ENCODE measurements around the gene DAPK2.
A peak's percentile ranks its signal among the peaks of the same experiment; 100 is the strongest.
"Not testable (repeated sequence)": the region's sequence is repeated elsewhere in the genome, so short reads cannot be mapped to it uniquely, and the experiment has no call there.

The DAPK2 gene

DNA sequence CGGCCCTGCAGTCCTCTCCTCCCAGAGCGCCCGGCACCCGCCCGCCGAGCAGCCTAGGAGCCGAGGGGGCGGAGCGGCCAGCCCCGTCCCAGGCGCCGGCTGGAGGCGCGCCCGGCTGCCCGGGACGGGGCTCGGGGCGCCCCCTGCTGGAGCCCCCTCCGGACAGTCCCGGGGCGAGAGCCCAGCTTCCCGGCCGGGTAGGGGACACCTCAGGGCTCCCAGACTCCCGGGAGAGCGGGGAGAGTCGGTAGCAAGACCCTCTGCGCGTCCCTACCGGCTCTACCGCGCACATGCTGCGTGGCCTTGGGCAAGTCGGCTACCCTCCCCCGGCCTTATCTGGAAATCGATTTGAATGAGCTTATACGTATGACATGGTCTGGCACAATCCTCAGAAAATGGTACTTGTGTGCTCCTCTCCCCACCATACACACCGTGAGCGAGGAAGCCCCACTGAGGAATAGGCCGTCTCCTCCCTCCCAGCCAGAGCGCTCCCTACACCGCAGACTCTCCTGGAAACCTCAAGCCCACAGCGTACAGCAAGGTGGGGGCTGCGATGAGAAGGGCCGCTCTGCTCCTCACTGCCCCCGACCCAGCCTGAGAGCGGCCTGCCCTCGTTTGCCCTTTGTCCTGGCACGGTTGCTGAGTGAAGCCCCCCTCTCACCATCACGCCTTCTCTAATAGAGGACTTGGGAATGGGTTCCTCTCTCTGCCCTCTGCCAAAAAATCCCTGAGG is at the start of gene DAPK2:
DAPK2 (minus strand) TSS at position 65 of the 733 bp plus-strand sequence. CDS start 6,224 bp downstream, outside the sequence.
- DNase-seq, result peak; percentile 14

- no peak for DNase-seq
These were observed 49.1 kb upstream of the DAPK2 start for GRCh38 chr15:64095431-64095794.

DNA sequence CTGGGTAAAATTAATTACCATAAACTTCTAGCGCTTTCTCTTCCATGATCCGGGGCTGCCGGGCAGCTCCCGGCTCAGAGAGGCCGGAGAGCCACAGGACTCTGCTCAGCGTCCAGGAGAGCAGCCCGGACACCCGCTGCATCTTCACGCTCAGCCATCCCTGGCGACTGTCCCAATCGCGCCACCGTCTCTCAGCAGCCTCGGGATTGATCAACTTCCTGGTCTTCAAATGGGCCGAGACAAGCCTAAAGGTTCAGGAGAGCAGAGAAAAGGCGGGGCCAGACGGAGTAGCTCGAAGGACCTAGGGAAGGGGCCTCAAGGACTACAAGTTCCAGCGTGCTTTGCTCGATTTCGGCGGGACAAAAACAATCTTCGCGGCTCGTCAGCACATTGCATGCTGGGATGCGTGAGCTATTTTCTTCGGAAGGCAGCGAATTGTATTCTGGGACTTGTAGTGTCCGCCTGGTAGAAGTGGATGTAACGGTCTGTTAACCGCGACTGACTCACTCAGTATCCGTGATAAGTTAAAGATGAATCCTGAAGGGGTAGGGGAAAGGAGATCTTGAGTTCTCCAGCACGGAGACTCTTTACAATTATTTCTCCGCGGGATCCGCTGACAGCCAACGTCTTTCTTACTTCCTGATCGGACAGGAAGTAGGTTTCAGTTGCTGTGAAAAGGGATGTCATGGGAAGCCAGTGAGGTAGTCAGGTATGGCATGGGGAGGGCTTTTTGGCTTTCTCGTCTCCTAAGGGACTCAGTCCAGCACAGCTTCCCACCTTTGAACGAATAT is 47.5 kb upstream of the DAPK2 start, which contains the start of gene CIAO2A:
CIAO2A (minus strand) TSS at position 212 of the 791 bp plus-strand sequence; CDS start at position 142, 70 bp downstream.
- peak; percentile 88 for DNase-seq

GRCh38 chr15:64092864-64093626 is 46.8 kb upstream of the DAPK2 start:
- no peak for DNase-seq

- DNase-seq, result no peak
These were observed 46.0 kb upstream of the DAPK2 start for GRCh38 chr15:64092075-64092820.

- no peak for DNase-seq
These were observed 44.2 kb upstream of the DAPK2 start for GRCh38 chr15:64090527-64090926.

DNA sequence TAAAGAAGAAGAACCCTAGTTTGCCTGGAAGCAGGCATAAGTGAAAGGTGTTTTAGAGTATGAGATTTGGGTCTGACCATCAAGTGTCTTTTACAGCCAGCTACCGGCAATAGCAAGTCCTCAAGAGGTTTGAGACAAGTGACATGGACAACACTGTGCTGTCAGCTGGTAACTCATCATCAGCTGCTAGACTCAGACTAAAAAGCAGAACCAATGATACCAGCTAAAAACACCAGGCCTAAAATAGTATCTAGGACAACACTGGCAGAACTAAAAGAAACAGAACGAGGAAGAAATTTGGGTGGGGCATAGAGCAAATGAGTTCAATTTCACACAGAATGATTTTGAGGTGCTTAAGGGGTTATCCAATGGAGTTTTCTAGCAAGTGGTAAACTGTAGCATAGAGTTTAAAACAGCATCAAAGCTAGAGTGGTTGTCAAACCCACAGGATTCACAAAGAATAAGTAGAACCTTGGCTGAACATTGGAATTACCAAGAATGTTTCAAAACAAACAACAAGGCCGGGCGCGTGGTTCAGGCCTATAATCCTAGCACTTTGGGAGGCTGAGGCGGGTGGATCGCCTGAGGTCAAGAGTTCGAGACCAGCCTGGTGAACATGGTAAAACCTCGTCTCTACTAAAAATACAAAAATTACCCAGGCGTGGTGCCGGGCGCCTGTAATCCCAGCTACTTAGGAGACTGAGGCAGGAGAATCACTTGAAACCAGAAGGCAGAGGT is 43.4 kb upstream of the DAPK2 start:
- no peak for DNase-seq

DNA sequence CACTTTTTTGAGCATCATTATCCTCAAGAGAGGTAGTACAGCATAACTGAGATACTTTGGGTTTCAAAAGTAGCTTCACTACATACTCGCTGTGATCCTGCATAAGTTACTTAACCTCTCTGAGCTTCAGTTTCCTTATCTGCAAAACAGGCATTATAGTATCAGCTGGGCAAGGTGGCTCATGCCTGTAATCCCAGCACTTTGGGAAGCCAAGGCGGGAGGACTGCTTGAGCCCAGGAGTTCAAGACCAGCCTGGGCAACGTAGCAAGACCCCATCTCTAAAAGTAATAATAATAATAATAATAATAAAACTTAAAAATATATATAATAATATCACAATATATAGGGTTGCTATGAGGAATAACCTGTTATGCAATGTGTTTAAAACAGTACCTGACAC is 36.5 kb upstream of the DAPK2 start:
- no peak for DNase-seq

DNA sequence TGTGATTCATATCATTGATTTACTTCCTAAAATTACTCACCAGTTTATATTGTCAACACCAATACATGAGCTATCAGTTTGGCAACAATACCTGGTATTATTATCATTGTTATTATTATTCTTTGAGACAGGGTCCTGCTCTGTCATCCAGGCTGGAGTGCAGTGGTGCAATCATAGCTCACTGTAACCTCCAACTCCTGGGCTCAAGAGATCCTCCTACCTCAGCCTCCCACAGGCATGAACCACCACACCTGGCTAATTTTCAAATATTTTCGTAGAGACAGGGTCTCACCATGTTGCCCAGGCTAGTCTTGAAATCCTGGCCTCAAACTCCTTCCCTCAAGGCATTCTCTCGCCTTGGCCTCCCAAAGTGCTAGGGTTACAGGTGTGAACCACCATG is 27.2 kb upstream of the DAPK2 start:
- DNase-seq, result not testable (repeated sequence)

DNA sequence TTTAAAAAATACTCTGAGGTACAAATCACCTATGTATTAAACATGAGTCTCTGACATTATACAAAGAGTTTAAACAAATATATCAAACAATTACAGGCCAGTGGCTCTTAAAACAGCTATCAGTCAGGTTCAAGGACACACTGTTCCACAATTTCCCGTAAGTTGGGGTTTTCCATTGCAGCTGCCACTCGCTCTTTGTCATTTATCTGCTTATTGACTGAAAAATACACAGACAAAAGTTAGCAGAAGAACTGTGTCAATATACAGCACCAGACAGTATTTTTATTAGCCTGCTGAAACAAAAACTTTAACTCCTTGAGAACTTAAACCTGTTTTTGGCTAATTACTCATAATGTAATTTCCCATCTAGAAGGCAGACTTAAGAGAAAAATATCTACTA is 26.5 kb upstream of the DAPK2 start:
- DNase-seq, result no peak

GRCh38 chr15:64071931-64072765 is 25.9 kb upstream of the DAPK2 start:
- DNase-seq, result no peak

DNA sequence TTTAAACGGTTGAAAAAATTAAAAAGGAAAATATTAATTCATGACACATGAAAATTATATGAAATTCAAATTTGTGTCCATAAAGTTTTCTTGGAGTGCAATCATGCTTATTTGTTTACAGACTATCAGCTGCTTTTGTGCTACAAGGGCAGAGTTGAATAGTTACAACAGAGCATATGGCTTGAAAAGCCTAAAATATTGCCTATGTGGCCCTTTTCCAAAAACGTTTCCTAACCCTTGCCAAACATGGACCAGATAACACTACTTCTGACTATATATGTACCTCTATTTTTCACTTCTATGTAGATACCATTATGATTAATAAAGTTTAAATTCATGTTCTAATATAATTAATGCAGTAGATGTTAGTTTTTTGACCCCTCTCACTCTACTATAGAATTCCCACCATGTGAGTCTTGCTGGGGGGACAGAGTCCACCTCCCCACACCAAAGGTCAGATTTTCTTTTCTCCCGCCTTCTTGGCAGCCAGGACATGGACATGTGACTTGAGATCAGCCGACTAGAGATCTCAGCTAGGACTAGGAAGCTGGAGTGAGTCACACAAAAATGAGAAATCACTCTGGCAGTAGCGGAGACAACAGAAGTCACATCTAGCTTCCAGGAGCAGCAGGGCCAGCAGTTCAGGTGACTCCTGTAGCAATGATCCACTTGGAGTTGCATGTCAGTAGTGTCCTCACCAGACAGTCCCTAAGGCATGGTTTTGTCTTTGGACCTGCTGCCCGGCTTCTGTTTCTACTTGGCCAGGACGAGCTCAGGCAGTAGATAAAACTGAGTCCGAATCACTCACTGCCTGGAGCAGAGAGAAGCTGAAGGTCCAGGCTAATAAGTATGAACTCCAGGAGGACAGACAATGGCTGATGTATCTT is 24.9 kb upstream of the DAPK2 start:
- DNase-seq, result no peak

DNA sequence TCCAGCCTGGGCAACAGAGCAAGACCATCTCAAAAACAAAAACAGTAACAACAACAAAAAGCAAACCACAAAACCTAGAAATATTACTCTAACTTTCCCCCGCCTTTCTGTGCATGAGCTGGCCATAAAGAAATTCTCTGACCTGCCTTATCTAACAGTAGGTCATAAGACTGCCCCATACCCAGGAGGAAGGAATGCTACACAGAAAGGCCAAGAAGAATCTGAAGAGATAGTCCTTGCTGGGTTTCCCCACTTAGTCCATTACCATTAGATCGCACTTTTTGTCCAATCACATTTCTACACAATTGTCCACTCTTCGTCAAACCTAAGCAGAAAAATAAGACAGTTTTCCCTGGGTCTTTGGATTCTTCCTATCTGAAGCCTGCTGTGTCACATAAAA is 23.8 kb upstream of the DAPK2 start:
- no peak for DNase-seq

- DNase-seq, result no peak
These were observed 21.8 kb upstream of the DAPK2 start for GRCh38 chr15:64068133-64068532.

- peak; percentile 12 for DNase-seq
These were observed 21.3 kb upstream of the DAPK2 start for GRCh38 chr15:64067564-64068030.

DNA sequence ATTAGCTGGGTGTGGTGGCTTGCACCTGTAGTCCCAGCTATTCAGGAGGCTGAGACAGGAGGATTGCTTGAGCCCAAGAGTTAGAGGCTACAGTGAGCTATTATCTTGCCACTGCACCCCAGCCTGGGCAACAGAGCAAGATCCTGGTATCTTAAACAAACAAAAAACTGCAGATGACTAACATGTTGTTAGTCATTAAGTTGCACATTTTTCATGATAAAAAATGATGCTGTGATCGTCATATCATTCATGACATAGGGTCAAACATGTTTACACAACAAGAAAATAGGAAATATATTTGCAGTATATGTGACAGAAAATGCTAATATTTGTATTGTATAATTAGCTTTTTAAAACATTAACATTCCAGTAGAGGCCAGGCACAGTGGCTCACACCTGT is 20.2 kb upstream of the DAPK2 start:
- no peak for DNase-seq

DNA sequence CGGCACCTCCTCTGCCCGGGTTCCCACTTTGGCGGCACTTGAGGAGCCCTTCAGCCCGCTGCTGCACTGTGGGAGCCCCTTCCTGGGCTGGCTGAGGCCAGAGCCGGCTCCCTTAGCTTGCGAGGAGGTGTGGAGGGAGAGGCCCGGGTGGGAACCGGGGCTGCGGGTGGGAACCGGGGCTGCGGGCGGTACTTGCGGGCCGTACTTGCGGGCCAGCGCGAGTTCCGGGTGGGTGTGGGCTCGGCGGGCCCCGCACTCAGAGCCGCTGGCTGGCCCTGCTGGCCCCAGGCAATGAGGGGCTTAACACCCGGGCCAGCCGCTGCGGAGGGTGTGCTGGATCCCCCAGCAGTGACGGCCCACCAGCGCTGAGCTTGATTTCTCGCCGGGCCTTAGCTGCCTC is 14.4 kb upstream of the DAPK2 start:
- no peak for DNase-seq

- DNase-seq, result not testable (repeated sequence)
These were observed 12.8 kb upstream of the DAPK2 start for GRCh38 chr15:64059104-64059503.

- no peak for DNase-seq
These were observed 12.0 kb upstream of the DAPK2 start for GRCh38 chr15:64058279-64058678.

DNA sequence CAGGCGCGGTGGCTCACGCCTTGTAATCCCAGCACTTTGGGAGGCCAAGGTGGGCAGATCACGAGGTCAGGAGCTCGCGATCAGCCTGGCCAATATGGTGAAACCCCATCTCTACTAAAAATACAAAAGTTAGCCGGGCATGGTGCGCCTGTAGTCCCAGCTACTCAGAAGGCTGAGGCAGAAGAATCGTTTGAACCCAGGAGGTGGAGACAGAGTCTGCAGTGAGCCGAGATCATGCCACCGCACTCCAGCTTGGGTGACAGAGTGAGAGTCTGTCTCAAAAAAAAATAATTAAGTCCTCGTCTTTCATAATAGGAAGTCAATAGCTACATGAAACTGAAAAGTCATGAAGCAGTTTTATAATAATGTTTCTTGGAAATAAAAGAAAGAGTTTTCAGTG is 7.4 kb upstream of the DAPK2 start:
- not testable (repeated sequence) for DNase-seq
